Measurements from ENCODE around the gene TENM4. TPM values are rescaled to one million over a fixed set of nuclear protein-coding genes. Genes with fewer than 3 reads are reported as not detected.

The TENM4 gene
- polyA plus RNA-seq, 5 donors, result 3.1 to 6.2 (median 3.7) TPM

DNA sequence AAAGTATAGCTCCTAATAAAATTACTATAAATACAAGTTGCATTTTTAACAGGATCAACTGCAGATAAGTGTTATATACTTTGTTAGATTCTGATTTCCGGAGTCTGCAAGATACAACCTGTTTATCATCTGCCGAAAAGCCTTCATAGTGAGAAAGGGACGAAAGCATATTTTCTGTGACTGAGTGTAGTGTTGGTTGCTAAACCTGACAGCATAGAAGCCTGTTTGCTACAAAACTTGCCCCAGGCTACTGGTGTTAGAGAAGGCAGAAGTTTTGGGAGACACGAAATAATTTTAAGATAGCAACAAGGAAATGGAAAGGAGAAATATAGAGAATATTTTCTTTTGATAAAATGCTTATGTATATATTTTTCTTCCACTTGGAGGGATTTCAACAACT, 622.6 kb downstream of the TENM4 start:
- no peak for DNase-seq

DNA sequence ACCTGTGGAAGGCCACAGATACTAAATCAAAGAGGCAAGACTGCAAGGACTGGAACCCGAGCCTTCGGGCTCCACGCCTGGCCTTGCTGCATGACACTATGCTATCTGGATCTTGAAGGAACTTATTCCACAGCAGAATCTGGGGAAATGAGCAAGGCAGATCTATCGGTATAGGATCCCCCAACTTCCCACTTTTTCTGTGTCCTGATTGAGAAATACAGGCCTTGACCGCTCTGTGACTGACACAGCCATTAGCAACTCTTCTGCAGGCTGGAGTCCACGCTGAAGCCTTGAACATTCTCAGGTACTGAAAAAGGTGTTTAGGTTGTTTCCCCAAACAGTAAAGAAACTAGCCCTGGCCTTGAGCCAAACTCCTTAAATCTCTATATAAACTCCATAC, 625.0 kb downstream of the TENM4 start:
- no peak for DNase-seq

GRCh38 chr11:78812513-78813293, 628.1 kb downstream of the TENM4 start:
- no peak for DNase-seq

DNA sequence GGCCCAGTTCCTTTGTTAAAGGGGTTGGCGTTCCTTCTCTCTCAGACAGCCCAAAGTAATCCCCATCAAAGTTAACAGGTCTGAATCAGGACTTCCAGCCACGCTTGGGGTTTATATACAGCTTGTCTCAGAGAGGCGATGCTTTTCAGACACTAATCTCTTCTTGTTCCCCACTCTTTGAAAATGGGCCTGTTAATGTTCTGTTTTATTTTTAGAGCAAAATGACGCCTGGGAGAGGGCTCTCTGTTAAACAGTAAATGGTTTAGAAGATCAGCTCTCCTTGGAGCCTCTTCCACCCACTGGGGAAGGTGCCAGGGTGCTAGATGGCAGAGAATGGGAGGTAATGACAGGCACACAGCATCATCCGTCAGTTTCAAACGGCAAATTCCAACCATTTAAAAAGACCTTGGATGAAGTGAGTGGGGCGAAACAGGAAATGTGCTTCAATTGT, 630.2 kb downstream of the TENM4 start:
- no peak for DNase-seq

GRCh38 chr11:78809931-78810541, 630.8 kb downstream of the TENM4 start:
- no peak for DNase-seq

DNA sequence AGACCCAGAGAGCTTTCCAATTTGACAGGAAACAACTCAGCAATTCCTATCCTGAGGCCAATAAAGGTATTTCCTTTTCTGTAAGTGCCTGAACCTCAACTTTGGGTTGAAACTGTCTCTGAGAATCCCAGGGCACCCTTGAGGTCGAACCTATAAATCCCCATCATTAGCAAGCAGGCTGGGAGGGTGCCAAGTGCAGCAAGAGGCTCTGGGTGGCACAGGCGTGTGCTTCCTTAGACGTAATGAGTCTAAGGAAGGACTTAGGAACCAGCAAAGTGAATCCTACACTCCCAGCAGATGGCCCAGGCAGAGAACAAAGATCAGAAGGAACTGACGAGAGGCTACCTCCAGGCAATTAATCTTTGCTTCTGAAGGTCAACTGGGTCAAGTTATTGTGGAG, 631.9 kb downstream of the TENM4 start:
- DNase-seq, result no peak

GRCh38 chr11:78807351-78807750, 633.5 kb downstream of the TENM4 start:
- DNase-seq, result no peak

DNA sequence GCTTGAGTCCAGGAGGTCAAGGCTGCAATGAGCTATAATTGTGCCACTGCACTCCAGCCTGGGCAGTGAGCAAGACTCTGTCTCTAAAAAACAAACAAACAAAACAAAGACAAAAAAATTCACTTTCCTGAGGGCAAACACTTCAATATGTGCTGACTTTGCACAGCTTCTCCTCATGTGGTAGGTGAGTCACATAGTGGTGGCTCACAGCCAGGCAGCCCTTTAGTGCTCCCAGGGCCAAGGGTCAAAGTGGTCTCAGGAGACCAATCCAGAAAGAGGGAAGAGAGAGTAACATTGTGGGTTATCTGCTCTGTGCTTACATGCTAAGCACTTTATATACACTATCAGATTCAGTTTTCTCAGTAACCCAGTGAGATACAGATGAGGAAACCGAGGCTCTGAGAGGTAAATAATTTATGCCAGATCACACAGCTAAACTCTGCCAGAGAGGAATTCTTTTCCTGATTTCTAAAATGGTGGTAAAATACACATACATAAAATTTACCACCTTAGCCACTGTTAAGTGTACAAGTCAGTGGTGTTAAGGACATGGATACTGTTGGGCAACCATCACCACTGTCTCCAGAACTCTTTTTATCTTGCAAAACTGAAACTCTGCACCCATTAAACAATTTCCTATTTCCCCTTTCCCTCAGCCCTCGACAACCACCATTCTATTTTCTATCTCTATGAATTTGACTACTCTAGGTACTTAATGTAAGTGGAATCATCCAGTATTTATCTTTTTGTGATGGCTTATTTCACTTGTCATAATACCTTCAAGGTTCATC, 634.4 kb downstream of the TENM4 start:
- DNase-seq, result no peak

DNA sequence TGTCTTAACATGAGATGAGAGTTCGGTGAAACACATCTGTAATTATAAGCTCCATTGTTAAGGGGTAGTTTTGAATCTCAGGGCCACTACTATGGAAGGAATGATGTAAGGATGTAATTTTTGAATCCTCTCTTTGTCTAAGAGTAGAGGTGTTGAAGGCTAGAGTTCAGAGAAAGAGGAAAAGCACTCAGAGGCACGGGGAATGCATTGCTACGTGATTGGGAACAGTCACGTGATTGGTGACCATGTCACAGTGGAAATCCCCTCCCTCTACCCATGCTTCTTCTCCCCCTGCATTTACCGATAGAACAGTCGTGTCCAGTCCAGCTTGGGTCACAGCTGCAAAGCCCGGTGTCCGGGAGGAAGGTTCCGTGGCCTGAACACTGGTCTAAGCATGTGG, 635.8 kb downstream of the TENM4 start:
- DNase-seq, result no peak

DNA sequence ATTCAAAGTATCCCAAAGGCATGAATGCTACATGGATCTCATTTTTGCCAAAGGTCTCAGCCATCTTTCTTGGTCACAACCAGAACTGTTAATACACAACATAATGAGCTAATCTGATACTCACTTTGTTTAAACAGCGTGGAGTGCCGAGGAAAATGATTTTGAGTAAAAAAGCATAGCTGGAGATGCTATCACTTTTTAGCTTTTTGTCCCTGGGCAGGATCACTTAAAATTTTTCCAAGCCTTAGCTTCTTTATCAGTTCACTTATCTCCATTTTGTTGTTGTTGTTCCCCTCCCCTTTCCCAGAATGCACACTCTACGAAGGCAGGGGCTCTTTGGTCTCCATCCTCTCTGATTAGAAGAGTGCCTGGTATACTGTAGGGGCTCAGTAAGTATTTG, 636.8 kb downstream of the TENM4 start:
- no peak for DNase-seq

DNA sequence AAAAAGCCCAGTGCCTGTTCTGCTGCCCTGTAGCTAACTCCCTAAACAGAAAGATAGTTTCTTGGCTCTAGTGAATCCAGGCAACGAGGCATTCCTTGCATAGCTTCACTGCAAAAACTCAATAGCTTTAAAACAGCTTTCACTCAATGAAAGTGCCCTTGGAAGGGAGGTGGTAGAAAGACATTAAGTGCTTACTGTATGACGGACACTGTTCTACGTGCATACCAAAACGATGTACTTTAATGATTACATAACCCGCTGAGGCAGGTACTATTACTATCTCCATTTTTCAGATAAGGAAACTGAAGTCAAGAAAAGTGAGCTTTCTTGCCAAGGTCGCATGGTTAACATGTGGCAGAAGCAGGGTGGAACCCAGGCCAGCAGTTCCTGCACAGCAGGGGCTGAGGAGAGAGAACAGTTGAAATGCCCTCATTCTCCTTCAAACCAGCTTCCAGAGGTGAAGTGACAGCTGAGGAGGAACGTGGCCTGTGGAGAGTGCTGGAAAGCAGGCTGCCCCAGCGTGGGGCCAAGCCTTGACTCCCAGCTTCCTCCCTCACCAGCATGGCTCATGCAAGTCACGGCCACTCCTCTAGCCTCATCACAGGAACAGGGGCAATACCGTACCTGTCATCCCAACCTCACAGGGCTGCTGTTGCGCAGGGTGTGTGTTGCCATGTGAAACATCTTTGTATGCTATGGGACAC, 638.6 kb downstream of the TENM4 start:
- no peak for DNase-seq

- peak; percentile 73 to 74 for DNase-seq
Measured at GRCh38 chr11:78801161-78801884, 639.5 kb downstream of the TENM4 start.

DNA sequence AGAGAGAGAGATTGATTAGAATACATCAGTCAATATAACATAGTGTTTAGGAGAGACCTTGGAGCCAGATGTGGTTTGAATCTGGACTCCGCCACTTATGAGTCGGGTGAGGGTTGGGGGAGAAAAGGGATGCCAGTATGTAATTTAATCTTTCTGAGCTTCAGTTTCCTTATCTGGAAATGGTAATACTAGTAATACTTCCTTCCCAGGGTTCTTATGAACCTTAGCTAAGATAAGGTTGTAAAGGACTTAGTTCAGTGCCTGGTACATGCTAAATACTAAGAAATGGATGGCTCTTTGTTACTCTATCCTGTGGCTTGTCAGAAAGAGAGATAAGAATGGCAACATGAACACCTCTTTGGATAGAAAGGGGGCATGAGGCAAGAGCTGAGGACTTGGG, 640.1 kb downstream of the TENM4 start:
- DNase-seq, result no peak

- DNase-seq, result no peak
Measured at GRCh38 chr11:78800096-78800690, 640.6 kb downstream of the TENM4 start.

- no peak for DNase-seq
Measured at GRCh38 chr11:78798663-78799062, 642.2 kb downstream of the TENM4 start.

DNA sequence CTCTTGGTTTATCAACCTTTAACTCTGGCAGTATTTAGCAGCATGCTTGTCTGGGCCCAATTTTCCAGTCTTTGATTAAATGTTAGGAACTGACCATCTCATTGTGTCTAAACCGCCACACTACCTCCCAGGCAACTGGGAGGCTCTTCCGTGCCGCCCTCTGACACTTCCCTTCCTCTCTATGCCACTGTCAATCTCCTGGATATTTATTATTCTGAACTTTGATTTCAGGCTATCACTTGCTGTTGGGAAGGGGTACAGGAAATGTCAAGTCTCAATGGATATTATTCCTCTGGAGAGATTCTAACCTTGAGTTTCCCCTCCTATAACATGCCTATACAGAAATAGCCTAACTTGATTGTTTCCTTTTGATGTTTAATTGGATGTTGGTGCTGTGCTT, 643.3 kb downstream of the TENM4 start:
- DNase-seq, result no peak

- no peak for DNase-seq
Measured at GRCh38 chr11:78796956-78797355, 643.9 kb downstream of the TENM4 start.

GRCh38 chr11:78795621-78796261, 645.1 kb downstream of the TENM4 start:
- no peak for DNase-seq

DNA sequence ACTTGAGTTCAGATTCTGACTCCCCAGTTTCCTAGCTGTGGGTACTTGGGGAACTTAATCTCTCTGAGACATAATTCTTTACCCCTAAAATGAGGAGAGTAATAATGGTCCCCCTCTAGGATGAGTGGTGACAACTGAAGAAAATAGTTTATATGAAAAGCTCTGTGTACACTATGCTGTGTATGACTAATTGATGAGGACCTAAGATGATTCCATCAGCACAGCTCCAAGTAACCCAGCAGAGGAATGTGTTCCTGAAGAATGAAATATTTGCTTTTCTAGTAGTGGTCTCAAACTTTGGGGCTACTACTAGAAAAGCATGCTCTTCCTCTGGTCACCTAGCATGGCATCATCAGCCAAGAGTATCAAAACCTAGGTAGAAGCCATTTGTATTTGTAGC, 648.9 kb downstream of the TENM4 start:
- no peak for DNase-seq

GRCh38 chr11:78791254-78791653, 649.6 kb downstream of the TENM4 start:
- DNase-seq, result no peak

All from right lung (tissue), 5 donors.